Esophagus muscularis mucosa (tissue), 4 donors: ENCODE data around the gene JKAMP. TPM values are rescaled to one million over a fixed set of nuclear protein-coding genes. Genes with fewer than 3 reads are reported as not detected.

Experiments used
- DNase-seq: peaks from one replicate; pipeline ENCODE4 v3.0.0-alpha.2; 2017; ENCODE audit errors: extremely low spot score
- H3K27ac ChIP-seq, 4 donors: fragments of 200-600 bp; sonication (generic); replicated peaks in 1 of 4; 1 replicate in 3 of 4; 2 replicates in 1 of 4; pipeline ENCODE4 v1.5.1; 2016 to 2019; ENCODE audit warnings: mild to moderate bottlenecking in 1 of 4
- H3K27me3 ChIP-seq, 4 donors: fragments of 200-600 bp; sonication (generic); one replicate each; pipeline versions ENCODE4 v1.5.1 to v1.6.0; 2016 to 2019
- H3K36me3 ChIP-seq, 4 donors: fragments of 200-600 bp; sonication (generic); one replicate each; pipeline ENCODE4 v1.5.1; 2016 to 2019
- H3K4me1 ChIP-seq, 4 donors: fragments of 200-600 bp; sonication (generic); one replicate each; pipeline ENCODE4 v1.5.1; 2016 to 2019
- H3K4me3 ChIP-seq, 4 donors: fragments of 200-600 bp; sonication (generic); 1 replicate in 2 of 4; 2 replicates in 2 of 4; pipeline ENCODE4 v1.5.1; 2016 to 2019; ENCODE audit warnings: mild to moderate bottlenecking in 4 of 4, moderate library complexity in 1 of 4
- H3K9me3 ChIP-seq, 4 donors: fragments of 200-600 bp; sonication (generic); 1 replicate in 3 of 4; 2 replicates in 1 of 4; pipeline ENCODE4 v1.5.1; 2016 to 2019
- CTCF ChIP-seq, 3 experiments: fragments of 200-600 bp in 2 of 3; fragments of 450-650 bp in 1 of 3; sonication (generic) in 2 of 3; IDR thresholded peaks; one replicate each; pipeline ENCODE4 v1.5.1; 2017 to 2019; ENCODE audit warnings: antibody characterized with exemption in 3 of 3, mild to moderate bottlenecking in 2 of 3, moderate library complexity in 1 of 3
- EP300 ChIP-seq: sonication (generic); formaldehyde crosslinking; IDR thresholded peaks from one replicate; pipeline ENCODE4 v1.6.1; 2017; ENCODE audit warnings: antibody characterized with exemption
- POLR2A ChIP-seq: fragments of 450-650 bp; IDR thresholded peaks from one replicate; pipeline ENCODE4 v1.6.1; 2017; ENCODE audit warnings: antibody characterized with exemption, moderate library complexity, mild to moderate bottlenecking, low read depth
- POLR2AphosphoS5 ChIP-seq, 2 donors: sonication (generic); formaldehyde crosslinking; IDR thresholded peaks; one replicate each; pipeline ENCODE4 v1.6.1; 2017; ENCODE audit warnings: antibody characterized with exemption in 2 of 2
- WGBS: methylation state at CpG from one replicate; pipeline ENCODE4 v1.1.5; 2018; 5-methylcytosine and 5-hydroxymethylcytosine counted together
- intact Hi-C: fragments of 100-400 bp; cut with DNase I; formaldehyde crosslinking; loops from one replicate; pipeline ENCODE4 v1.15.1; 2023
- total RNA-seq, 4 donors: library from RNA; depleted of rRNA; stranded (reverse); fragments of >200 nt; gene quantifications; one replicate each; pipeline versions ENCODE4 v1.1.0 to v1.2.1, GENCODE V29; 2016

JKAMP gene
- total RNA-seq, 4 donors from 2014 or later, result 23.3 to 27.8 (median 26.3) TPM

DNA sequence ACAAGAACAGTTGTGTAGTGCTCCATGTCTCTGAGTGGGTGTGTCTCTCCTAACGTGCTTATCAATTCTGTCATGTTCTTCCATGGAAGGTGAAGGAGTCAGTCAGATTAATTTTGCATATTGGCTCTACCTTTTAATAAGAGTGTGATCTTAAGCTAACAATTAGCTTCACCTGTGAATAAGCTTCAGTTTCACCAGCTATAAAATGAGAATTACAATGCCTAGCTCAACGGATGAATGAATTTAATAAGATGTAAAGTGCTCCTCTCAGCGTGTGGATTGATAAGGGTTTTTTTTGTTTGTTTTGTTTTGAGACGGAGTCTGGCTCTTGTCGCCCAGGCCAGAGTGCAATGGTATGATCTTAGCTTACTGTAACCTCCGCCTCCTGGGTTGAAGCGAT is 59.6 kb downstream of the JKAMP start:
- H3K27me3 ChIP-seq, result no peaks in the 10 kb centered on the region
- intact Hi-C loops, result no loop called here
- DNase-seq, result no peak
- no peaks in the 10 kb centered on the region for H3K9me3 ChIP-seq
- TF ChIP-seq POLR2A (no peak), CTCF (IDR thresholded peaks at IDR 0.05) (no peak), EP300 (no peak), POLR2AphosphoS5 (IDR thresholded peaks at IDR 0.05) (no peak)
- H3K4me3 ChIP-seq, result no peak overlapping the region
- WGBS, result 47% methylated on average over 7 of the region's 7 CpGs
- H3K36me3 ChIP-seq, result no peaks in the 10 kb centered on the region
- no peaks in the 10 kb centered on the region for H3K4me1 ChIP-seq
- H3K27ac ChIP-seq, result no peak overlapping the region

DNA sequence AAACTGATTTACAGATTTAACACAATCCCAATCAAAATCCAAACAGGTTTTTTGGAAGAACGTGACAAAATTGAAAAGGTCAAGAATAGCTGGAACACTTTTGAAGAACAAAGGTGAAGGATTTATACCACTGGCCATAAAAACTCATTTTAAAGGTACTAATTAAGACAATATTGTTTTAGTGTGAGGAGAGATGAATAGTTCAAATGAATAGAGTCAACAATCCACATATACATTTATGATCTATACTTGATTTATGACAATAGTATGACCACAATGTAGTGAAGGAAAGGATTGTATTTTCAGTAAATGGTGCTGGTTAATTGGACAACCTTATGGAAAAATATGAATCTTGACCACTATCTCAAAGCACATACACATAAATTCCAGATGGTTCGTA is 63.0 kb downstream of the JKAMP start:
- H3K4me3 ChIP-seq, result no peak overlapping the region
- TF ChIP-seq EP300, result no peak
- TF ChIP-seq CTCF (IDR thresholded peaks at IDR 0.05), result no peak
- no peak for TF ChIP-seq POLR2AphosphoS5 (IDR thresholded peaks at IDR 0.05)
- TF ChIP-seq POLR2A, result no peak
- intact Hi-C loops, result no loop called here
- no peaks in the 10 kb centered on the region for H3K4me1 ChIP-seq
- DNase-seq, result no peak
- 89% methylated on average over 2 of the region's 2 CpGs for WGBS
- H3K36me3 ChIP-seq, result no peaks in the 10 kb centered on the region
- H3K9me3 ChIP-seq, result peaks cover 0 to 3% (median 0%) of the 10 kb centered on the region in 4 donors
- H3K27me3 ChIP-seq, result no peaks in the 10 kb centered on the region
- no peak overlapping the region for H3K27ac ChIP-seq

Other genes with a start within 250 kb of the JKAMP start
- gene GPR135, start 19.1 kb upstream of the JKAMP start, total RNA-seq, result 1 to 10 TPM; 4.3 to 9.1 (median 6.4) TPM
- 10 to 100 TPM; 20.2 to 32.2 (median 26.0) TPM for gene L3HYPDH, start 109 bp upstream of the JKAMP start, total RNA-seq
- gene CCDC175, start 92.3 kb downstream of the JKAMP start, total RNA-seq, result not detected